Suprapubic skin (tissue), 4 donors: ENCODE results near the gene ORC3.

Experiments used
- POLR2A ChIP-seq, 2 donors: fragments of 450-650 bp; IDR thresholded peaks; one replicate each; pipeline ENCODE4 v1.6.1; 2017; ENCODE audit warnings: antibody characterized with exemption in 2 of 2, mild to moderate bottlenecking in 2 of 2, moderate library complexity in 2 of 2
- POLR2AphosphoS5 ChIP-seq, 3 donors: sonication (generic); formaldehyde crosslinking; IDR thresholded peaks; one replicate each; pipeline ENCODE4 v1.6.1; 2017; ENCODE audit warnings: antibody characterized with exemption in 3 of 3
- TF ChIP-seq, protein P1 (sequence below), 2 donors: fragments of 200-600 bp in 1 of 2; fragments of 450-650 bp in 1 of 2; sonication (generic) in 1 of 2; IDR thresholded peaks; one replicate each; pipeline ENCODE4 v1.5.1; 2016 to 2019; ENCODE audit warnings: antibody characterized with exemption in 2 of 2, mild to moderate bottlenecking in 1 of 2, moderate library complexity in 1 of 2

DNA sequence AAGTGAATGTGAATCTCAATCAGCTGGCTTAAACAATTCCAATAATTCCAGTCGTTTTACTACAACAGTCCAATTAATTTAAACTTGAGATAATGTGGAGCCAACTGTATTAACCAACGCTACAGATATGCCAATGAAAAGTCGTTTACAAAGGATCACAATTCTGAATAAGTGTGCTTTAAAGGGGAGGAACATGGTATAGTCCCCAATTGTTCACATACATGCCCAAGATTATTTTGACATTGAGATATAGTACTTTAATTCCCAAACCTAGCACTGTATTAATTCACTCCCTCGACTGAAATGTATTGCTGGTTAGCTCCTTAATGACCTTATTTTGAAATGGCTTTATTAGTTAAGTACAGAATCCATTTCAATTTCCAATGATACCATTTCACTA lies 109.6 kb downstream of the ORC3 start:
- TF ChIP-seq, protein P1, sequence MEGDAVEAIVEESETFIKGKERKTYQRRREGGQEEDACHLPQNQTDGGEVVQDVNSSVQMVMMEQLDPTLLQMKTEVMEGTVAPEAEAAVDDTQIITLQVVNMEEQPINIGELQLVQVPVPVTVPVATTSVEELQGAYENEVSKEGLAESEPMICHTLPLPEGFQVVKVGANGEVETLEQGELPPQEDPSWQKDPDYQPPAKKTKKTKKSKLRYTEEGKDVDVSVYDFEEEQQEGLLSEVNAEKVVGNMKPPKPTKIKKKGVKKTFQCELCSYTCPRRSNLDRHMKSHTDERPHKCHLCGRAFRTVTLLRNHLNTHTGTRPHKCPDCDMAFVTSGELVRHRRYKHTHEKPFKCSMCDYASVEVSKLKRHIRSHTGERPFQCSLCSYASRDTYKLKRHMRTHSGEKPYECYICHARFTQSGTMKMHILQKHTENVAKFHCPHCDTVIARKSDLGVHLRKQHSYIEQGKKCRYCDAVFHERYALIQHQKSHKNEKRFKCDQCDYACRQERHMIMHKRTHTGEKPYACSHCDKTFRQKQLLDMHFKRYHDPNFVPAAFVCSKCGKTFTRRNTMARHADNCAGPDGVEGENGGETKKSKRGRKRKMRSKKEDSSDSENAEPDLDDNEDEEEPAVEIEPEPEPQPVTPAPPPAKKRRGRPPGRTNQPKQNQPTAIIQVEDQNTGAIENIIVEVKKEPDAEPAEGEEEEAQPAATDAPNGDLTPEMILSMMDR (IDR thresholded peaks at IDR 0.05): no peak
- no peak for TF ChIP-seq POLR2A (IDR thresholded peaks at IDR 0.05)
- no peak for TF ChIP-seq POLR2AphosphoS5 (IDR thresholded peaks at IDR 0.05)
